Measurements from ENCODE around the gene LEMD2.

LEMD2 gene

GRCh38 chr6:33749401-33749800 is 39.5 kb downstream of the LEMD2 start:
- POLR2A ChIA-PET = no interaction called here
- CTCF ChIA-PET = interaction anchor here (0.7 to 21.8 kb wide), 6 partner anchors 13 to 406 kb away, joined by 3 to 584 read pairs (median 4); partner anchors contain the start of gene UQCC2
- H3K4me3 ChIP-seq (ENCODE audit: low read depth, low read length) = no peak overlapping the region
- TF ChIP-seq CTCF (IDR thresholded peaks at IDR 0.05; ENCODE audit: insufficient read depth, low read length, missing control alignments) = no peak
- DNase-seq (ENCODE audit: low read depth, low spot score) = no peak

GRCh38 chr6:33748841-33749240 is 40.1 kb downstream of the LEMD2 start:
- no peak for TF ChIP-seq CTCF (IDR thresholded peaks at IDR 0.05; ENCODE audit: insufficient read depth, low read length, missing control alignments)
- no peak for DNase-seq (ENCODE audit: low read depth, low spot score)
- no peak overlapping the region for H3K4me3 ChIP-seq (ENCODE audit: low read depth, low read length)
- ChIA-PET CTCF (interaction anchor here (0.7 to 21.8 kb wide), 4 partner anchors 13 to 278 kb away, joined by 3 to 584 read pairs (median 54); no protein-coding TSS in a partner anchor), POLR2A (no interaction called here)

- no peak for DNase-seq (ENCODE audit: low read depth, low spot score)
- no peak overlapping the region for H3K4me3 ChIP-seq (ENCODE audit: low read depth, low read length)
- POLR2A ChIA-PET = no interaction called here
- CTCF ChIA-PET = interaction anchor here (1.2 to 21.8 kb wide), 4 partner anchors 14 to 409 kb away, joined by 3 to 584 read pairs (median 113); no protein-coding TSS in a partner anchor
- TF ChIP-seq CTCF (IDR thresholded peaks at IDR 0.05; ENCODE audit: insufficient read depth, low read length, missing control alignments) = no peak
Measured at GRCh38 chr6:33747823-33748222, 41.1 kb downstream of the LEMD2 start.

- H3K4me3 ChIP-seq (ENCODE audit: low read depth, low read length) = no peak within 1 kb of the TSS
- TF ChIP-seq CTCF (IDR thresholded peaks at IDR 0.05; ENCODE audit: insufficient read depth, low read length, missing control alignments) = no peak
- ChIA-PET CTCF (interaction anchor here (1.0 to 21.8 kb wide), 11 partner anchors 9 to 410 kb away, joined by 3 to 584 read pairs (median 7); partner anchors contain the start of gene UQCC2), POLR2A (interaction anchor here (0.6 to 1.7 kb wide), 3 partner anchors 25 to 845 kb away, joined by 3 to 14 read pairs (median 4); partner anchors contain the start of gene UQCC2)
- DNase-seq (ENCODE audit: low read depth, low spot score) = no peak
Measured at GRCh38 chr6:33746651-33747100, 42.3 kb downstream of the LEMD2 start, which contains the start of gene IP6K3. TSS of gene IP6K3 (minus strand) at chr6:33746905. CDS start at chr6:33735476, 11,429 bp downstream.

- no peak for DNase-seq (ENCODE audit: low read depth, low spot score)
- ChIA-PET CTCF (interaction anchor here (0.9 to 21.8 kb wide), 18 partner anchors 8 to 410 kb away, joined by 3 to 584 read pairs (median 6); partner anchors contain the start of gene UQCC2), POLR2A (interaction anchor here (0.6 to 1.7 kb wide), 3 partner anchors 26 to 845 kb away, joined by 3 to 14 read pairs (median 4); partner anchors contain the start of gene UQCC2)
- no peak overlapping the region for H3K4me3 ChIP-seq (ENCODE audit: low read depth, low read length)
- peak; percentile 13 for TF ChIP-seq CTCF (IDR thresholded peaks at IDR 0.05; ENCODE audit: insufficient read depth, low read length, missing control alignments)
Measured at GRCh38 chr6:33746036-33746600, 42.8 kb downstream of the LEMD2 start.

GRCh38 chr6:33745548-33745947 is 43.4 kb downstream of the LEMD2 start:
- no peak for DNase-seq (ENCODE audit: low read depth, low spot score)
- ChIA-PET CTCF (interaction anchor here (0.9 to 21.8 kb wide), 21 partner anchors 8 to 411 kb away, joined by 3 to 584 read pairs (median 7); partner anchors contain the start of gene UQCC2), POLR2A (interaction anchor here (1.2 to 1.7 kb wide), 2 partner anchors 26 to 34 kb away, joined by 3 to 14 read pairs; partner anchors contain the start of gene UQCC2)
- H3K4me3 ChIP-seq (ENCODE audit: low read depth, low read length) = no peak overlapping the region
- no peak for TF ChIP-seq CTCF (IDR thresholded peaks at IDR 0.05; ENCODE audit: insufficient read depth, low read length, missing control alignments)

Data from AG04449 (cell line).